ENCODE results near the gene TMEM272. TPM values are rescaled to one million over a fixed set of nuclear protein-coding genes. Genes with fewer than 3 reads are reported as not detected.

Gene TMEM272
- total RNA-seq, 1 experiment from 2014 or later = 0.14 TPM

DNA sequence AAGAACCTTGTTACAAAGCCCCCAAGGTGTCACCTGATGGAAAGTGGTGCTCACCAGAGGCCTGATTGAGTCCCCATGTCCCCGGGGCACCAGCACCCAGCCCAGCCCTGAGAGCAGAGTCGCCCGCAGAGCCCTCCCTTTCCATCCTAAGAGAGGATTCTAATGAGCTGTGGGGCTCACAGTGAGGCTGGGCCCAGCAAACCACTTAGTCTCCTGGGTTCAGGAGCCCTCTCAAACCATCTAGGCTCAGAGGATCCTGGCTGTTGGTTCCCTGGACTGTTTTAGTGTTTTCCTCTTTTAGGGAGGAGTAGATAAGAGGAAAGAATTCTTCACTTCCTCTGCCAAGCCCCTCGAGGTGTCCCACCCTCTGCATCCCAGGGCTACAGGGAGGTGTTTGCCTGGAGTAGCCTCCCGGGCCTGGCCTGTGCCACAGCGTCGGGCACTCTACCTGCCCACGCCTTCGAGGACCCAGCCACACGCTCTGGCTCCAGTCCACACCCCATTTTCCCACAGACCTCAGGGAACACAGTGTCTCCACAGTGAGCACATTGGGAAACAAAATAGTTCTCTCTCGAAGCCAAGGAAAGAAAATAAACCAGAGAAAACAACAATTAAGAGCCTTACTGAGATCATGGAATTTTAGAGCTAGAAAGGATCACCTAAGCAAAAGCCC lies 75.4 kb downstream of the TMEM272 start:
- Mint-ChIP-seq H3K4me3 (ENCODE audit: unreplicated experiment) (no peak overlapping the region), H3K9me3 (ENCODE audit: unreplicated experiment) (no peaks in the 10 kb centered on the region), H3K27me3 (ENCODE audit: insufficient read depth, unreplicated experiment) (no peaks in the 10 kb centered on the region), H3K27ac (ENCODE audit: unreplicated experiment) (no peak overlapping the region), H3K36me3 (ENCODE audit: insufficient read depth, unreplicated experiment) (peaks cover 6% of the 10 kb centered on the region), H3K4me1 (ENCODE audit: low read depth, unreplicated experiment) (no peaks in the 10 kb centered on the region)
- no peak overlapping the region for H3K4me3 ChIP-seq (ENCODE audit: low read depth, low read length)
- DNase-seq = no peak
- no peaks in the 10 kb centered on the region for H3K27me3 ChIP-seq (replicated peaks; ENCODE audit: control insufficient read depth, insufficient read depth, low read length)
- ChIA-PET CTCF (no interaction called here), POLR2A (interaction anchor here (0.5 kb wide), 1 partner anchor 19 kb away, joined by 5 read pairs; no protein-coding TSS in a partner anchor)
- no peaks in the 10 kb centered on the region for H3K9me3 ChIP-seq
- H3K36me3 ChIP-seq (ENCODE audit: control insufficient read depth, insufficient read depth, low read length) = no peaks in the 10 kb centered on the region
- BruUV-seq (replicated peaks) = no TSS peak
- intact Hi-C loops (cut with micrococcal nuclease; ENCODE audit: unreplicated experiment) = no loop called here
- TF ChIP-seq, protein P1, sequence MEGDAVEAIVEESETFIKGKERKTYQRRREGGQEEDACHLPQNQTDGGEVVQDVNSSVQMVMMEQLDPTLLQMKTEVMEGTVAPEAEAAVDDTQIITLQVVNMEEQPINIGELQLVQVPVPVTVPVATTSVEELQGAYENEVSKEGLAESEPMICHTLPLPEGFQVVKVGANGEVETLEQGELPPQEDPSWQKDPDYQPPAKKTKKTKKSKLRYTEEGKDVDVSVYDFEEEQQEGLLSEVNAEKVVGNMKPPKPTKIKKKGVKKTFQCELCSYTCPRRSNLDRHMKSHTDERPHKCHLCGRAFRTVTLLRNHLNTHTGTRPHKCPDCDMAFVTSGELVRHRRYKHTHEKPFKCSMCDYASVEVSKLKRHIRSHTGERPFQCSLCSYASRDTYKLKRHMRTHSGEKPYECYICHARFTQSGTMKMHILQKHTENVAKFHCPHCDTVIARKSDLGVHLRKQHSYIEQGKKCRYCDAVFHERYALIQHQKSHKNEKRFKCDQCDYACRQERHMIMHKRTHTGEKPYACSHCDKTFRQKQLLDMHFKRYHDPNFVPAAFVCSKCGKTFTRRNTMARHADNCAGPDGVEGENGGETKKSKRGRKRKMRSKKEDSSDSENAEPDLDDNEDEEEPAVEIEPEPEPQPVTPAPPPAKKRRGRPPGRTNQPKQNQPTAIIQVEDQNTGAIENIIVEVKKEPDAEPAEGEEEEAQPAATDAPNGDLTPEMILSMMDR (IDR thresholded peaks at IDR 0.05; ENCODE audit: insufficient read depth in 1 of 2, low read depth in 1 of 2, low read length in 1 of 2, severe bottlenecking in 1 of 2, unreplicated experiment in 1 of 2) = no peak
- no peaks in the 10 kb centered on the region; the same call in 1 of the 2 replicates for H3K4me1 ChIP-seq

DNA sequence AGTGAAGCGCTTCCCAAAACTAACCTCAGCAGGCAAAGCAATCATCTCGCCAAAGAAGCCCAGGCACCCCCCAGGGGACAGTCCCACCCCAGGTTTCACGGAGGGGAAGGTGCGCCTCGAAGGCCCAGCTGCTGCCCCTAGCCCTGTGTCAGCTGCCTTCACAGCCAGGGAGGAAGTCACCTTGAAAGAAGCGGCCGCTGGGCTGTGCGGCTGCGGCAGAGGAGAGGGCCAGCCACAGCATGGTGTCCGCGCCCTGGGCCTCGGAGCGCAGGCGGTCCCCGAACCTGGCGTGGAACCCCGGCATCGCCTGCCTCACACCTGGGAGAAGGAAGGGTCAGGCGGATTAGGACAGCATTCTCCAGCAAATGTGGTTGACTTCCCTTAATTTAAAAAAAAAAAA lies 76.0 kb downstream of the TMEM272 start:
- Histone ChIP-seq H3K27me3 (replicated peaks; ENCODE audit: control insufficient read depth, insufficient read depth, low read length) (no peaks in the 10 kb centered on the region), H3K9me3 (no peaks in the 10 kb centered on the region), H3K4me3 (ENCODE audit: low read depth, low read length) (no peak overlapping the region), H3K4me1 (peaks cover 5% of the 10 kb centered on the region), H3K36me3 (ENCODE audit: control insufficient read depth, insufficient read depth, low read length) (no peaks in the 10 kb centered on the region)
- Mint-ChIP-seq H3K9me3 (ENCODE audit: unreplicated experiment) (no peaks in the 10 kb centered on the region), H3K27ac (ENCODE audit: unreplicated experiment) (no peak overlapping the region), H3K4me1 (ENCODE audit: low read depth, unreplicated experiment) (peaks cover 5% of the 10 kb centered on the region), H3K4me3 (ENCODE audit: unreplicated experiment) (no peak overlapping the region), H3K27me3 (ENCODE audit: insufficient read depth, unreplicated experiment) (no peaks in the 10 kb centered on the region), H3K36me3 (ENCODE audit: insufficient read depth, unreplicated experiment) (peaks cover 6% of the 10 kb centered on the region)
- intact Hi-C loops (cut with micrococcal nuclease; ENCODE audit: unreplicated experiment) = no loop called here
- BruUV-seq (replicated peaks) = no TSS peak
- no peak for DNase-seq
- TF ChIP-seq, protein P1 (IDR thresholded peaks at IDR 0.05; ENCODE audit: insufficient read depth in 1 of 2, low read depth in 1 of 2, low read length in 1 of 2, severe bottlenecking in 1 of 2, unreplicated experiment in 1 of 2) = no peak
- POLR2A ChIA-PET = no interaction called here
- CTCF ChIA-PET = no interaction called here

DNA sequence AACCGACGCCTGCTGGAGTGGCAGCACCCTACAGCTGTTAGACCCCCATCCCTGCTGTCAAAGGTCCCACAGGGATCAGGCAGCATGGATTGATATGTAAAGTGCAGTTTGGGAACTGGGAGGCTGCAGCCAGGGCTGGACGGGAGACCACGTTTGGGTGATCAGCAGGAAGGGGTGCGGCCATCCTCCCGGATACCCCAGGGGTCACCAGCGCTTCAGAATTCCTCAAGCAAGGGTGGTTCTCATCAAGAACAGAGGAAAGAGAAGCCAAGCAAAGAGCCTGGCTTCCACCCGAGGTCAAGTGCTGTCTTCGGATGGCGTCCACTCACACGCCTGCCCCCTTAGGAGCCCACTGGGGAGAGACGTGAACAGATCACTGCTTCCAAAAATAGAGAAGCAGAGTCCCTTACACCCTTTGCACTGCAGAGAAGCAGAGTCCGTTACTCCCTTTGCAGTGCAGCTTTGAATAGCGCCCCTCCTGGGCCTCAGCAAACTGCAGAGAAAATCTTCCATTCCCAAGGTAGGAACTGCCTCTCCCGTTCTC lies 76.5 kb downstream of the TMEM272 start:
- no peaks in the 10 kb centered on the region for H3K27me3 ChIP-seq (replicated peaks; ENCODE audit: control insufficient read depth, insufficient read depth, low read length)
- TF ChIP-seq, protein P1 (IDR thresholded peaks at IDR 0.05; ENCODE audit: insufficient read depth in 1 of 2, low read depth in 1 of 2, low read length in 1 of 2, severe bottlenecking in 1 of 2, unreplicated experiment in 1 of 2) = no peak
- no peaks in the 10 kb centered on the region for H3K9me3 ChIP-seq
- CTCF ChIA-PET = no interaction called here
- intact Hi-C loops (cut with micrococcal nuclease; ENCODE audit: unreplicated experiment) = no loop called here
- no peak overlapping the region for H3K4me3 ChIP-seq (ENCODE audit: low read depth, low read length)
- Mint-ChIP-seq H3K9me3 (ENCODE audit: unreplicated experiment) (no peaks in the 10 kb centered on the region), H3K27ac (ENCODE audit: unreplicated experiment) (no peak overlapping the region), H3K36me3 (ENCODE audit: insufficient read depth, unreplicated experiment) (peaks cover 6% of the 10 kb centered on the region), H3K4me1 (ENCODE audit: low read depth, unreplicated experiment) (peaks cover 7% of the 10 kb centered on the region), H3K4me3 (ENCODE audit: unreplicated experiment) (no peak overlapping the region), H3K27me3 (ENCODE audit: insufficient read depth, unreplicated experiment) (no peaks in the 10 kb centered on the region)
- DNase-seq = no peak
- no peaks in the 10 kb centered on the region for H3K36me3 ChIP-seq (ENCODE audit: control insufficient read depth, insufficient read depth, low read length)
- POLR2A ChIA-PET = no interaction called here
- peaks cover 5% of the 10 kb centered on the region for H3K4me1 ChIP-seq
- no TSS peak for BruUV-seq (replicated peaks)
